HepG2 (cell line): ENCODE data around the gene CD109. TPM values are rescaled to one million over a fixed set of nuclear protein-coding genes. Genes with fewer than 3 reads are reported as not detected.
"Not testable (repeated sequence)": the region's sequence is repeated elsewhere in the genome, so short reads cannot be mapped to it uniquely, and the experiment has no call there.

Experiments used
- ATAC-seq: fragments of 200-7000 bp; cut with Tn5 transposase; 3 replicates; pipeline ENCODE4 v1.9.1; 2020; ENCODE audit warnings: mild to moderate bottlenecking, moderate library complexity
- BruUV-seq: library from RNA; stranded (reverse); fragments of 400-500 nt; replicated peaks from 2 replicates; lab custom pipeline; 2021; lab: Mats Ljungman, UMichigan
- CTCF ChIA-PET: fragments of 300-600 bp; formaldehyde crosslinking; extraction: SDS; loops from one replicate; lab custom pipeline; 2021; ENCODE audit warnings: low total read pairs, inconsistent platforms, low intra/inter-chr PET ratio; lab: Yijun Ruan, JAX
- POLR2A ChIA-PET: fragments of 350-600 bp; sonication (Branson Sonifier 250); formaldehyde crosslinking; loops from one replicate; lab custom pipeline; 2020; ENCODE audit warnings: antibody characterized with exemption, inconsistent platforms; lab: Yijun Ruan, JAX
- DNase-seq: peaks from one replicate; pipeline ENCODE4 v3.0.0-alpha.2; 2015; ENCODE audit warnings: low spot score
- FAIRE-seq: peaks from 3 replicates; lab custom pipeline; 2011; peaks lifted over from hg19 to GRCh38; lab: Jason Lieb, UNC
- H2AFZ ChIP-seq: one replicate; pipeline ENCODE4 v1.6.1; 2011; ENCODE audit warnings: low read length, inconsistent platforms
- H3K27ac ChIP-seq: fragments of 300-600 bp; 3 replicates; pipeline ENCODE4 v1.8.0; 2011; ENCODE audit warnings: mixed run types, mild to moderate bottlenecking, mixed read lengths, low read length, inconsistent platforms; ENCODE audit not compliant: insufficient read depth; ENCODE audit errors: extremely low read length
- H3K27me3 ChIP-seq, 2 experiments: fragments of 200-600 bp in 1 of 2; 2 replicates in 1 of 2; 3 replicates in 1 of 2; pipeline versions ENCODE4 v1.6.0 to v1.8.0; 2011; ENCODE audit warnings: low read length in 2 of 2, mild to moderate bottlenecking in 2 of 2, moderate library complexity in 2 of 2, inconsistent platforms in 1 of 2; ENCODE audit not compliant: insufficient read depth in 2 of 2, control insufficient read depth in 1 of 2
- H3K36me3 ChIP-seq, 2 experiments: fragments of 200-600 bp in 1 of 2; replicated peaks in 1 of 2; 2 replicates in 1 of 2; 3 replicates in 1 of 2; pipeline versions ENCODE4 v1.5.1 to v1.8.0; 2011; ENCODE audit warnings: low read length in 2 of 2, inconsistent platforms in 1 of 2; ENCODE audit not compliant: insufficient read depth in 2 of 2, control insufficient read depth in 1 of 2
- H3K4me1 ChIP-seq: 2 replicates; pipeline ENCODE4 v1.5.1; 2012; ENCODE audit warnings: low read length, inconsistent platforms; ENCODE audit not compliant: insufficient read depth
- H3K4me2 ChIP-seq: 2 replicates; pipeline ENCODE4 v1.6.0; 2011; ENCODE audit warnings: low read depth, low read length, inconsistent platforms
- H3K4me3 ChIP-seq, 3 experiments: fragments of 200-600 bp in 1 of 3; sonication (generic), shearing (Covaris generic) in 1 of 3; replicated peaks in 1 of 3; 2 replicates each; pipeline ENCODE4 v1.5.1; 2011 to 2016; ENCODE audit warnings: low read length in 3 of 3, inconsistent platforms in 2 of 3, low read depth in 2 of 3, mild to moderate bottlenecking in 2 of 3, control low read depth in 1 of 3, mixed read lengths in 1 of 3; ENCODE audit not compliant: insufficient read depth in 1 of 3
- H3K79me2 ChIP-seq: one replicate; pipeline ENCODE4 v1.6.1; 2011; ENCODE audit warnings: low read length, inconsistent platforms; ENCODE audit not compliant: insufficient read depth
- H3K9ac ChIP-seq: 2 replicates; pipeline ENCODE4 v1.6.0; 2011; ENCODE audit warnings: mild to moderate bottlenecking, low read depth, low read length, inconsistent platforms; ENCODE audit not compliant: insufficient read depth
- H3K9me3 ChIP-seq: 2 replicates; pipeline ENCODE4 v1.5.1; 2012; ENCODE audit warnings: mild to moderate bottlenecking, low read length
- H4K20me1 ChIP-seq: 2 replicates; pipeline ENCODE4 v1.6.0; 2011; ENCODE audit warnings: inconsistent platforms, mild to moderate bottlenecking, low read length, moderate library complexity; ENCODE audit not compliant: insufficient read depth
- MNT ChIP-seq: fragments of 450-650 bp; IDR thresholded peaks from 2 replicates; pipeline ENCODE4 v1.6.1; 2016
- RORA ChIP-seq: sonication (generic); formaldehyde crosslinking; IDR thresholded peaks from 2 replicates; pipeline ENCODE4 v1.5.0; 2020; ENCODE audit warnings: mild to moderate bottlenecking, missing genetic modification reagents, moderate library complexity
- ZNF17 ChIP-seq: sonication (generic); formaldehyde crosslinking; IDR thresholded peaks from 2 replicates; pipeline ENCODE4 v1.5.0; 2020; ENCODE audit warnings: mild to moderate bottlenecking, missing genetic modification reagents
- WGBS: methylation state at CpG from one replicate; pipeline ENCODE4 v1.1.6; 2017; ENCODE audit warnings: low lambda C conversion rate; 5-methylcytosine and 5-hydroxymethylcytosine counted together
- in situ Hi-C: cut with HindIII; loops from 2 replicates; pipeline ENCODE4 v1.10.0; 2017; ENCODE audit warnings: low pct_unique_long_range_greater_than_20kb; ENCODE audit not compliant: extremely low pct_ligation_motif_present
- intact Hi-C: fragments of 100-400 bp; cut with micrococcal nuclease; formaldehyde crosslinking; loops from one replicate; pipeline ENCODE4 v1.10.0; 2022; ENCODE audit not compliant: unreplicated experiment
- polyA plus RNA-seq, 8 experiments: library from polyadenylated mRNA; depleted of rRNA in 3 of 8; stranded (reverse) in 7 of 8; unstranded in 1 of 8; fragments of >200 nt; fragmentation: Illumina TruSeq in 4 of 8; extraction: Trizol in 4 of 8; gene quantifications; 2 replicates each; pipeline versions ENCODE4 v1.2.1 to v1.2.3, GENCODE V29; 2011 to 2016; ENCODE audit warnings: low read depth in 4 of 8, missing spikeins in 1 of 8, mixed read lengths in 1 of 8; ENCODE audit not compliant: insufficient read depth in 1 of 8
- total RNA-seq, 5 experiments: library from RNA; depleted of rRNA; stranded (reverse); fragments of >200 nt; fragmentation: Illumina TruSeq; extraction: Trizol; gene quantifications; 2 replicates each; pipeline ENCODE4 v1.2.3, GENCODE V29; 2016; ENCODE audit warnings: low read depth in 1 of 5
- TF ChIP-seq, protein P1 (sequence below): sonication (generic); formaldehyde crosslinking; IDR thresholded peaks from 2 replicates; pipeline ENCODE4 v1.4.0; 2020; ENCODE audit warnings: mild to moderate bottlenecking, missing genetic modification reagents

Gene CD109
- total and polyA plus RNA-seq, 2 of the 13 experiments (the other 11 are each of a cell fraction or from before 2014, with no cell fraction given) = 0.93 to 2.1 TPM

- FAIRE-seq (no peak), DNase-seq (no peak), ATAC-seq (no peak)
- POLR2A ChIA-PET = no interaction called here
- no peak overlapping the region for H2AFZ ChIP-seq
- no TSS peak for BruUV-seq
- no peak overlapping the region for H3K27ac ChIP-seq
- TF ChIP-seq, protein P1, sequence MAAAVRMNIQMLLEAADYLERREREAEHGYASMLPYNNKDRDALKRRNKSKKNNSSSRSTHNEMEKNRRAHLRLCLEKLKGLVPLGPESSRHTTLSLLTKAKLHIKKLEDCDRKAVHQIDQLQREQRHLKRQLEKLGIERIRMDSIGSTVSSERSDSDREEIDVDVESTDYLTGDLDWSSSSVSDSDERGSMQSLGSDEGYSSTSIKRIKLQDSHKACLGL = no peak
- TF ChIP-seq MNT (no peak), RORA (no peak), ZNF17 (CRISPR knock-in tag) (no peak)
- intact Hi-C loops (no loop called here), in situ Hi-C loops (no loop called here)
- H3K4me3 ChIP-seq = no peak overlapping the region
- H4K20me1 ChIP-seq = no peaks in the 10 kb centered on the region
- WGBS = 4% methylated on average over 5 of the region's 5 CpGs
- CTCF ChIA-PET = no interaction called here
- no peak overlapping the region for H3K9ac ChIP-seq
- peaks cover 2 to 5% of the 10 kb centered on the region in 2 experiments; a peak in 1 of 5 replicates for H3K27me3 ChIP-seq
- no peaks in the 10 kb centered on the region for H3K36me3 ChIP-seq
- no peaks in the 10 kb centered on the region for H3K4me1 ChIP-seq
- H3K4me2 ChIP-seq = no peak overlapping the region
- no peaks in the 10 kb centered on the region for H3K79me2 ChIP-seq
- no peaks in the 10 kb centered on the region for H3K9me3 ChIP-seq
Measured at GRCh38 chr6:73680289-73680918, 15.6 kb upstream of the CD109 start.

DNA sequence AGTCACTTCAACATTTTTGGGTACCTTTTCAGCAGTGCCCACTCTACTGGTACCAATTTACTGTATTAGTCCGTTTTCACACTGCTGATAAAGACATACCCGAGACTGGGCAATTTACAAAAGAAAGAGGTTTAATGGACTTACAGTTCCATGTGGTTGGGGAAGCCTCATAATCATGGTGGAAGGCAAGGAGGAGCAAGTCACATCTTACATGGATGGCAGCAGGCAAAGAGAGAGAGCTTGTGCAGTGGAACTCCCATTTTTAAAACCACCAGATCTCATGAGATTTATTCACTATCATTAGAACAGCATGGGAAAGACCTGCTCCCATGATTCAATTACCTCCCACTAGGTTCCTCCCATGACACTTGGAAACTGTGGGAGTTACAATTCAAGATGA, 12.4 kb upstream of the CD109 start:
- H3K4me2 ChIP-seq, H3K79me2 ChIP-seq, H3K4me1 ChIP-seq, H3K9ac ChIP-seq, H3K9me3 ChIP-seq, H4K20me1 ChIP-seq, BruUV-seq, H3K27me3 ChIP-seq, DNase-seq, in situ Hi-C loops, H3K36me3 ChIP-seq, H2AFZ ChIP-seq, H3K27ac ChIP-seq, intact Hi-C loops, CTCF ChIA-PET, ATAC-seq, POLR2A ChIA-PET, FAIRE-seq, H3K4me3 ChIP-seq: not testable (repeated sequence)
- 2% methylated on average over 2 of the region's 2 CpGs for WGBS
